A673 (cell line): ENCODE measurements around the gene STAMBPL1. TPM values are rescaled to one million over a fixed set of nuclear protein-coding genes. Genes with fewer than 3 reads are reported as not detected.

Experiments used
- BruUV-seq: library from RNA; stranded (reverse); fragments of 400-500 nt; replicated peaks from 2 replicates; lab custom pipeline; 2021; lab: Mats Ljungman, UMichigan
- CTCF ChIA-PET: fragments of 300-600 bp; sonication (Branson Sonifier 250); formaldehyde crosslinking; loops from one replicate; lab custom pipeline; 2022; ENCODE audit warnings: antibody characterized with exemption; lab: Charles Lee
- POLR2A ChIA-PET: fragments of 300-600 bp; sonication (Branson Sonifier 250); formaldehyde crosslinking; loops from one replicate; lab custom pipeline; 2022; ENCODE audit warnings: antibody characterized with exemption; ENCODE audit not compliant: low non-redundant PET; lab: Charles Lee
- DNase-seq: peaks from one replicate; pipeline ENCODE4 v3.0.0-alpha.2; 2015; ENCODE audit warnings: low spot score
- H3K27ac ChIP-seq: fragments of 200-600 bp; sonication (generic); 2 replicates; pipeline ENCODE4 v1.5.1; 2016; ENCODE audit warnings: mixed run types, low read depth, mild to moderate bottlenecking, mixed read lengths, antibody characterized with exemption, low read length; ENCODE audit not compliant: poor library complexity, severe bottlenecking
- H3K27me3 ChIP-seq: fragments of 200-600 bp; sonication (generic); replicated peaks from 2 replicates; pipeline ENCODE4 v1.6.1; 2017; ENCODE audit warnings: mixed run types, low read depth, mild to moderate bottlenecking, mixed read lengths, antibody characterized with exemption, low read length; ENCODE audit not compliant: insufficient read depth, poor library complexity
- H3K36me3 ChIP-seq: fragments of 200-600 bp; sonication (generic); 2 replicates; pipeline ENCODE4 v1.6.1; 2016; ENCODE audit warnings: mixed run types, mild to moderate bottlenecking, mixed read lengths, antibody characterized with exemption, low read length; ENCODE audit not compliant: insufficient read depth, poor library complexity, severe bottlenecking
- H3K4me1 ChIP-seq: fragments of 200-600 bp; sonication (generic); 2 replicates; pipeline ENCODE4 v1.6.1; 2017; ENCODE audit warnings: mixed run types, mild to moderate bottlenecking, mixed read lengths, antibody characterized with exemption, low read length; ENCODE audit not compliant: insufficient read depth, poor library complexity, severe bottlenecking
- H3K4me3 ChIP-seq: fragments of 200-600 bp; sonication (generic); 2 replicates; pipeline ENCODE4 v1.5.1; 2016; ENCODE audit warnings: low read depth, mixed run types, mild to moderate bottlenecking, mixed read lengths, low read length; ENCODE audit not compliant: poor library complexity, severe bottlenecking
- H3K9me3 ChIP-seq: fragments of 200-600 bp; sonication (generic); 2 replicates; pipeline ENCODE4 v1.6.1; 2016; ENCODE audit warnings: mixed run types, low read depth, mild to moderate bottlenecking, mixed read lengths, antibody characterized with exemption, low read length; ENCODE audit not compliant: poor library complexity, severe bottlenecking
- EZH2 ChIP-seq: fragments of 200-600 bp; sonication (generic); IDR thresholded peaks from 2 replicates; pipeline ENCODE4 v1.6.1; 2017; ENCODE audit warnings: borderline replicate concordance, low read depth, mild to moderate bottlenecking, mixed read lengths, antibody characterized with exemption, low read length; ENCODE audit not compliant: poor library complexity, severe bottlenecking
- intact Hi-C: fragments of 100-400 bp; cut with micrococcal nuclease; formaldehyde crosslinking; loops from one replicate; pipeline ENCODE4 v1.10.0; 2022; ENCODE audit not compliant: unreplicated experiment
- total RNA-seq: library from RNA; stranded (reverse); gene quantifications from 2 replicates; pipeline ENCODE4 v1.2.3, GENCODE V29; 2021
- TF ChIP-seq, protein P1 (sequence below): fragments of 300-800, 200-600 bp; sonication (generic); conservative IDR thresholded peaks from 2 replicates; pipeline ENCODE4 v1.5.1; 2017; ENCODE audit warnings: low read depth, mild to moderate bottlenecking, antibody characterized with exemption, low read length, moderate library complexity, mixed read lengths

STAMBPL1 gene
- total RNA-seq, 1 experiment from 2014 or later: 71.8 TPM

DNA sequence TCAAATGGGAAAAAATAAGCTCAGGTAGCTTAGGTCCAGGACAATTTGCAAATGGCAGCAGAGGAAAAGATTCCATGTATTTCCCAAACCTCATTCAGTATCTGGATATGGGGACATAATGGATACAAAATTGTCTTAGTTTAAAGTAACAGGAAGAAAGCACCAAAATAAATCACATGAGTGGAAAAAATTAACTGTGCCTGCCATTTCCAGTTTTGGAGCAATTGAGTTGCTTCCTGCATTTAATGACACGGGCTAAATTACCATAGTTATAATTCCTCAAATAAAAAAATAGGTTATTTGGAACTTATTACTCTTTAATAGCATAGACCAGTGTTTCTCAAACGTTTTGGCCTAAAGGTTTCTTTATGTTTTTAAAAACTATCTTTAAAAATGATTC lies 6.3 kb upstream of the STAMBPL1 start:
- no TSS peak for BruUV-seq
- no peaks in the 10 kb centered on the region for H3K36me3 ChIP-seq
- H3K4me1 ChIP-seq: peaks cover 53% of the 10 kb centered on the region
- intact Hi-C loops: no loop called here
- H3K27ac ChIP-seq: no peak overlapping the region
- POLR2A ChIA-PET: no interaction called here
- TF ChIP-seq, protein P1, sequence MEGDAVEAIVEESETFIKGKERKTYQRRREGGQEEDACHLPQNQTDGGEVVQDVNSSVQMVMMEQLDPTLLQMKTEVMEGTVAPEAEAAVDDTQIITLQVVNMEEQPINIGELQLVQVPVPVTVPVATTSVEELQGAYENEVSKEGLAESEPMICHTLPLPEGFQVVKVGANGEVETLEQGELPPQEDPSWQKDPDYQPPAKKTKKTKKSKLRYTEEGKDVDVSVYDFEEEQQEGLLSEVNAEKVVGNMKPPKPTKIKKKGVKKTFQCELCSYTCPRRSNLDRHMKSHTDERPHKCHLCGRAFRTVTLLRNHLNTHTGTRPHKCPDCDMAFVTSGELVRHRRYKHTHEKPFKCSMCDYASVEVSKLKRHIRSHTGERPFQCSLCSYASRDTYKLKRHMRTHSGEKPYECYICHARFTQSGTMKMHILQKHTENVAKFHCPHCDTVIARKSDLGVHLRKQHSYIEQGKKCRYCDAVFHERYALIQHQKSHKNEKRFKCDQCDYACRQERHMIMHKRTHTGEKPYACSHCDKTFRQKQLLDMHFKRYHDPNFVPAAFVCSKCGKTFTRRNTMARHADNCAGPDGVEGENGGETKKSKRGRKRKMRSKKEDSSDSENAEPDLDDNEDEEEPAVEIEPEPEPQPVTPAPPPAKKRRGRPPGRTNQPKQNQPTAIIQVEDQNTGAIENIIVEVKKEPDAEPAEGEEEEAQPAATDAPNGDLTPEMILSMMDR: no peak
- no peak for TF ChIP-seq EZH2
- no peaks in the 10 kb centered on the region for H3K9me3 ChIP-seq
- H3K4me3 ChIP-seq: no peak overlapping the region
- no peak for DNase-seq
- CTCF ChIA-PET: no interaction called here
- H3K27me3 ChIP-seq: no peaks in the 10 kb centered on the region

DNA sequence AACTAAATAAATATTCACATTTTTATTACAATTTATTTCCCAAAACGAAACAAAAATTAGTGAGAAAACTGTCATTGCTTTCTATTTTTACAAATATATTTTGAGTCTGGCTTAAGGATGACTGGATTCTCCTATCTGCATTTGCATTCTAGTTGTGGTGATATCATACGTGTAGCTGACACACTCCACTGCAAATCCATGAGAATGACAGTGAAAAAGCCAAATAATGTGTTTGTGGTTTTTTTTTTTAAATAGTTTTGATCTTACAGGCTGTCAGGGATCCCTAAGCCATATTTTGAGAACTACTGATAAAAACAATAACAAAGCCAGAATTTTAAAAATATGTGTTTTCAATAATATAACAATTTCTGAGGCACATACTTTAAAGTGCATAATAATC lies 5.8 kb upstream of the STAMBPL1 start:
- peaks cover 56% of the 10 kb centered on the region for H3K4me1 ChIP-seq
- intact Hi-C loops: no loop called here
- DNase-seq: no peak
- H3K36me3 ChIP-seq: no peaks in the 10 kb centered on the region
- CTCF ChIA-PET: no interaction called here
- POLR2A ChIA-PET: no interaction called here
- H3K4me3 ChIP-seq: no peak overlapping the region
- H3K27ac ChIP-seq: no peak overlapping the region
- TF ChIP-seq, protein P1: no peak
- no peak for TF ChIP-seq EZH2
- no peaks in the 10 kb centered on the region for H3K27me3 ChIP-seq
- no TSS peak for BruUV-seq
- H3K9me3 ChIP-seq: no peaks in the 10 kb centered on the region

DNA sequence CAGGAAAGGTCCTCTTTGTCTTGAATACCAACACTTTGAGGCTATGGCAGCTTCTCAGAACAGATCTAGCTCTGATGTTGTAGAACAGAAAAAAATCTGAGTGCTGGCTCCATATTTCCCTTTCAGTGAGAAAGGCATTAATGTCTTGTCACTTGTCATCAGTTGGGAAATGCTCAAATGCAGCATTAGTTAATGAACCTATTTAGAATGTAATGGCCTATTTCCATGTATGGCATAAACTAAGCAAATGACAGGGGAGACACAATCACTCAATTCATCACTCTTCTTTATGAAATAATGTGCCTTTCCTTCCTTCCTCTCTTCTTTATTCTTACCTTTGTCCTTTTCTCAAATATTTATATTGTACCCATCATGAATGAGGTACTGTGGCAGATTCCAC lies 5.0 kb upstream of the STAMBPL1 start:
- Histone ChIP-seq H3K4me3 (no peak overlapping the region), H3K36me3 (no peaks in the 10 kb centered on the region), H3K27me3 (no peaks in the 10 kb centered on the region), H3K9me3 (no peaks in the 10 kb centered on the region), H3K4me1 (peaks cover 58% of the 10 kb centered on the region), H3K27ac (peak overlapping the region; percentile 7)
- intact Hi-C loops: no loop called here
- ChIA-PET CTCF (no interaction called here), POLR2A (no interaction called here)
- BruUV-seq: no TSS peak
- no peak for DNase-seq
- no peak for TF ChIP-seq EZH2
- TF ChIP-seq, protein P1: no peak
